SK-N-SH treated with all-trans-retinoic acid at 6 μM for 48 hours (cell line): ENCODE measurements around the gene GLIPR2.

Source experiments
- ATAC-seq: fragments of 200-7000 bp; cut with Tn5 transposase; 3 replicates; pipeline ENCODE4 v1.9.1; 2020; ENCODE audit warnings: mild to moderate bottlenecking, moderate library complexity
- ARNTL ChIP-seq: fragments of 450-650 bp; formaldehyde crosslinking; IDR thresholded peaks from 2 replicates; pipeline ENCODE4 v1.5.0; 2020; ENCODE audit warnings: low read depth, mild to moderate bottlenecking, moderate library complexity, borderline replicate concordance
- BACH2 ChIP-seq: fragments of 250-450 bp; sonication (Bioruptor Pico); IDR thresholded peaks from 2 replicates; pipeline ENCODE4 v1.9.0; 2021; ENCODE audit warnings: mild to moderate bottlenecking, borderline replicate concordance
- CREB5 ChIP-seq: fragments of 250-450 bp; sonication (Bioruptor Pico); IDR thresholded peaks from 2 replicates; pipeline ENCODE4 v1.5.1; 2020; ENCODE audit warnings: low read depth, mild to moderate bottlenecking, moderate library complexity
- CSDC2 ChIP-seq: fragments of 250-450 bp; sonication (Bioruptor Pico); IDR thresholded peaks from 2 replicates; pipeline ENCODE4 v1.5.0; 2020; ENCODE audit warnings: mild to moderate bottlenecking, moderate library complexity
- ESRRG ChIP-seq: fragments of 250-450 bp; sonication (Bioruptor Pico); IDR thresholded peaks from 2 replicates; pipeline ENCODE4 v1.6.1; 2021; ENCODE audit warnings: mild to moderate bottlenecking
- GLIS3 ChIP-seq: fragments of 250-450 bp; sonication (Bioruptor Pico); IDR thresholded peaks from 2 replicates; pipeline ENCODE4 v1.5.0; 2020; ENCODE audit warnings: mild to moderate bottlenecking, moderate library complexity
- OSR1 ChIP-seq: fragments of 250-450 bp; sonication (Bioruptor Pico); IDR thresholded peaks from 2 replicates; pipeline ENCODE4 v1.8.0; 2022; ENCODE audit warnings: moderate library complexity, mild to moderate bottlenecking, inconsistent platforms
- PPARA ChIP-seq: fragments of 250-450 bp; sonication (Bioruptor Pico); IDR thresholded peaks from 2 replicates; pipeline ENCODE4 v1.5.0; 2020; ENCODE audit warnings: mild to moderate bottlenecking, borderline replicate concordance
- RARB ChIP-seq: fragments of 250-450 bp; sonication (Bioruptor Pico); IDR thresholded peaks from 2 replicates; pipeline ENCODE4 v1.8.0; 2021; ENCODE audit warnings: mild to moderate bottlenecking, moderate library complexity
- SNAI2 ChIP-seq: fragments of 250-450 bp; sonication (Bioruptor Pico); IDR thresholded peaks from 2 replicates; pipeline ENCODE4 v1.5.0; 2020; ENCODE audit warnings: mild to moderate bottlenecking, moderate library complexity
- TCF4 ChIP-seq: fragments of 250-450 bp; sonication (Bioruptor Pico); IDR thresholded peaks from 2 replicates; pipeline ENCODE4 v1.8.0; 2021; ENCODE audit warnings: mild to moderate bottlenecking, moderate library complexity, borderline replicate concordance
- TOX ChIP-seq: fragments of 250-450 bp; sonication (Bioruptor Pico); IDR thresholded peaks from 2 replicates; pipeline ENCODE4 v1.8.0; 2021; ENCODE audit warnings: mild to moderate bottlenecking, moderate library complexity, borderline replicate concordance
- ZC3H10 ChIP-seq: fragments of 250-450 bp; sonication (Bioruptor Pico); IDR thresholded peaks from 2 replicates; pipeline ENCODE4 v1.5.1; 2021; ENCODE audit warnings: mild to moderate bottlenecking, moderate library complexity
- ZFP3 ChIP-seq: fragments of 250-450 bp; sonication (Bioruptor Pico); IDR thresholded peaks from 2 replicates; pipeline ENCODE4 v1.5.0; 2020; ENCODE audit warnings: mild to moderate bottlenecking, moderate library complexity
- ZFP30 ChIP-seq: fragments of 450-650 bp; formaldehyde crosslinking; IDR thresholded peaks from 2 replicates; pipeline ENCODE4 v1.5.0; 2022; ENCODE audit warnings: mild to moderate bottlenecking, moderate library complexity
- ZNF565 ChIP-seq: fragments of 450-650 bp; formaldehyde crosslinking; conservative IDR thresholded peaks from 2 replicates; pipeline ENCODE4 v1.5.0; 2020; ENCODE audit warnings: low read depth, mild to moderate bottlenecking, moderate library complexity
- ZNF70 ChIP-seq: fragments of 450-650 bp; formaldehyde crosslinking; IDR thresholded peaks from 2 replicates; pipeline ENCODE4 v1.5.0; 2020; ENCODE audit warnings: mild to moderate bottlenecking, moderate library complexity
- ZNF8 ChIP-seq: fragments of 450-650 bp; formaldehyde crosslinking; IDR thresholded peaks from 2 replicates; pipeline ENCODE4 v1.5.0; 2020; ENCODE audit warnings: mild to moderate bottlenecking, moderate library complexity
- TF ChIP-seq, protein P1 (sequence below): fragments of 250-450 bp; sonication (Bioruptor Pico); IDR thresholded peaks from 2 replicates; pipeline ENCODE4 v1.5.0; 2020; ENCODE audit warnings: mild to moderate bottlenecking, moderate library complexity
- TF ChIP-seq, protein P2 (sequence below): fragments of 250-450 bp; sonication (Bioruptor Pico); IDR thresholded peaks from 2 replicates; pipeline ENCODE4 v1.8.0; 2021; ENCODE audit warnings: low read depth, mild to moderate bottlenecking, moderate library complexity, borderline replicate concordance
- TF ChIP-seq, protein P3 (sequence below): fragments of 250-450 bp; sonication (Bioruptor Pico); IDR thresholded peaks from 2 replicates; pipeline ENCODE4 v1.5.1; 2021; ENCODE audit warnings: mild to moderate bottlenecking, moderate library complexity
- TF ChIP-seq, protein P4 (sequence below): fragments of 250-450 bp; sonication (Bioruptor Pico); IDR thresholded peaks from 2 replicates; pipeline ENCODE4 v1.8.0; 2020; ENCODE audit warnings: mild to moderate bottlenecking, moderate library complexity, borderline replicate concordance

The GLIPR2 gene

DNA sequence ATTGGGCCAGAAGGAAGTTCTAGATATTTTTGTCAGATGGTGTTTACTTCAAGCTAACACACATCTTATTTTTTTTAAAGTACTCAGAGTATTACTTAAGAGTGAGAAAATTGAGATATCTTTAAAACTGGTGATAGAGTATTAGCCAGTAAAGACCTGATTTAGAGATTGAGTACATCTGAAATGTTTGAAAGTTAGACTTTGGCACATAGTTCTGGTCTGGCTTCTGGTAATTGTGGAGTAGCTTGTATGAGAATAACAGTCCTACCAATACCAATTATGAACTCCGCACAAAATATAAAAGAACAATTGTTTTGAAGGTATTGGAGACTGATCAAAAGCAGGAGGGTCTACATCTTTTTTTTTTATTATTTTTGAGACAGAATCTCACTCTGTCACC is 44.5 kb upstream of the GLIPR2 start:
- ATAC-seq = no peak
- TF ChIP-seq, protein P1, sequence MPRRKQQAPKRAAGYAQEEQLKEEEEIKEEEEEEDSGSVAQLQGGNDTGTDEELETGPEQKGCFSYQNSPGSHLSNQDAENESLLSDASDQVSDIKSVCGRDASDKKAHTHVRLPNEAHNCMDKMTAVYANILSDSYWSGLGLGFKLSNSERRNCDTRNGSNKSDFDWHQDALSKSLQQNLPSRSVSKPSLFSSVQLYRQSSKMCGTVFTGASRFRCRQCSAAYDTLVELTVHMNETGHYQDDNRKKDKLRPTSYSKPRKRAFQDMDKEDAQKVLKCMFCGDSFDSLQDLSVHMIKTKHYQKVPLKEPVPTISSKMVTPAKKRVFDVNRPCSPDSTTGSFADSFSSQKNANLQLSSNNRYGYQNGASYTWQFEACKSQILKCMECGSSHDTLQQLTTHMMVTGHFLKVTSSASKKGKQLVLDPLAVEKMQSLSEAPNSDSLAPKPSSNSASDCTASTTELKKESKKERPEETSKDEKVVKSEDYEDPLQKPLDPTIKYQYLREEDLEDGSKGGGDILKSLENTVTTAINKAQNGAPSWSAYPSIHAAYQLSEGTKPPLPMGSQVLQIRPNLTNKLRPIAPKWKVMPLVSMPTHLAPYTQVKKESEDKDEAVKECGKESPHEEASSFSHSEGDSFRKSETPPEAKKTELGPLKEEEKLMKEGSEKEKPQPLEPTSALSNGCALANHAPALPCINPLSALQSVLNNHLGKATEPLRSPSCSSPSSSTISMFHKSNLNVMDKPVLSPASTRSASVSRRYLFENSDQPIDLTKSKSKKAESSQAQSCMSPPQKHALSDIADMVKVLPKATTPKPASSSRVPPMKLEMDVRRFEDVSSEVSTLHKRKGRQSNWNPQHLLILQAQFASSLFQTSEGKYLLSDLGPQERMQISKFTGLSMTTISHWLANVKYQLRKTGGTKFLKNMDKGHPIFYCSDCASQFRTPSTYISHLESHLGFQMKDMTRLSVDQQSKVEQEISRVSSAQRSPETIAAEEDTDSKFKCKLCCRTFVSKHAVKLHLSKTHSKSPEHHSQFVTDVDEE (CRISPR knock-in tag) = no peak
- no peak for TF ChIP-seq ZC3H10 (CRISPR knock-in tag)
- TF ChIP-seq OSR1 = no peak
- no peak for TF ChIP-seq ARNTL (CRISPR knock-in tag)
- no peak for TF ChIP-seq ZFP30
- TF ChIP-seq, protein P2, sequence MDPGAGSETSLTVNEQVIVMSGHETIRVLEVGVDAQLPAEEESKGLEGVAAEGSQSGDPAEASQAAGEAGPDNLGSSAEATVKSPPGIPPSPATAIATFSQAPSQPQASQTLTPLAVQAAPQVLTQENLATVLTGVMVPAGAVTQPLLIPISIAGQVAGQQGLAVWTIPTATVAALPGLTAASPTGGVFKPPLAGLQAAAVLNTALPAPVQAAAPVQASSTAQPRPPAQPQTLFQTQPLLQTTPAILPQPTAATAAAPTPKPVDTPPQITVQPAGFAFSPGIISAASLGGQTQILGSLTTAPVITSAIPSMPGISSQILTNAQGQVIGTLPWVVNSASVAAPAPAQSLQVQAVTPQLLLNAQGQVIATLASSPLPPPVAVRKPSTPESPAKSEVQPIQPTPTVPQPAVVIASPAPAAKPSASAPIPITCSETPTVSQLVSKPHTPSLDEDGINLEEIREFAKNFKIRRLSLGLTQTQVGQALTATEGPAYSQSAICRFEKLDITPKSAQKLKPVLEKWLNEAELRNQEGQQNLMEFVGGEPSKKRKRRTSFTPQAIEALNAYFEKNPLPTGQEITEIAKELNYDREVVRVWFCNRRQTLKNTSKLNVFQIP (CRISPR knock-in tag) = no peak
- TF ChIP-seq TCF4 = no peak
- no peak for TF ChIP-seq CREB5
- TF ChIP-seq BACH2 (CRISPR knock-in tag) = no peak
- no peak for TF ChIP-seq ZNF565 (CRISPR knock-in tag)
- no peak for TF ChIP-seq SNAI2 (CRISPR knock-in tag)
- TF ChIP-seq, protein P3, sequence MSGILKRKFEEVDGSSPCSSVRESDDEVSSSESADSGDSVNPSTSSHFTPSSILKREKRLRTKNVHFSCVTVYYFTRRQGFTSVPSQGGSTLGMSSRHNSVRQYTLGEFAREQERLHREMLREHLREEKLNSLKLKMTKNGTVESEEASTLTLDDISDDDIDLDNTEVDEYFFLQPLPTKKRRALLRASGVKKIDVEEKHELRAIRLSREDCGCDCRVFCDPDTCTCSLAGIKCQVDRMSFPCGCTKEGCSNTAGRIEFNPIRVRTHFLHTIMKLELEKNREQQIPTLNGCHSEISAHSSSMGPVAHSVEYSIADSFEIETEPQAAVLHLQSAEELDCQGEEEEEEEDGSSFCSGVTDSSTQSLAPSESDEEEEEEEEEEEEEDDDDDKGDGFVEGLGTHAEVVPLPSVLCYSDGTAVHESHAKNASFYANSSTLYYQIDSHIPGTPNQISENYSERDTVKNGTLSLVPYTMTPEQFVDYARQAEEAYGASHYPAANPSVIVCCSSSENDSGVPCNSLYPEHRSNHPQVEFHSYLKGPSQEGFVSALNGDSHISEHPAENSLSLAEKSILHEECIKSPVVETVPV = no peak
- no peak for TF ChIP-seq RARB
- no peak for TF ChIP-seq ZNF70 (CRISPR knock-in tag)
- no peak for TF ChIP-seq ESRRG (CRISPR knock-in tag)
- no peak for TF ChIP-seq TOX (CRISPR knock-in tag)
- no peak for TF ChIP-seq ZNF8 (CRISPR knock-in tag)
- TF ChIP-seq PPARA (CRISPR knock-in tag) = no peak
- no peak for TF ChIP-seq CSDC2 (CRISPR knock-in tag)

DNA sequence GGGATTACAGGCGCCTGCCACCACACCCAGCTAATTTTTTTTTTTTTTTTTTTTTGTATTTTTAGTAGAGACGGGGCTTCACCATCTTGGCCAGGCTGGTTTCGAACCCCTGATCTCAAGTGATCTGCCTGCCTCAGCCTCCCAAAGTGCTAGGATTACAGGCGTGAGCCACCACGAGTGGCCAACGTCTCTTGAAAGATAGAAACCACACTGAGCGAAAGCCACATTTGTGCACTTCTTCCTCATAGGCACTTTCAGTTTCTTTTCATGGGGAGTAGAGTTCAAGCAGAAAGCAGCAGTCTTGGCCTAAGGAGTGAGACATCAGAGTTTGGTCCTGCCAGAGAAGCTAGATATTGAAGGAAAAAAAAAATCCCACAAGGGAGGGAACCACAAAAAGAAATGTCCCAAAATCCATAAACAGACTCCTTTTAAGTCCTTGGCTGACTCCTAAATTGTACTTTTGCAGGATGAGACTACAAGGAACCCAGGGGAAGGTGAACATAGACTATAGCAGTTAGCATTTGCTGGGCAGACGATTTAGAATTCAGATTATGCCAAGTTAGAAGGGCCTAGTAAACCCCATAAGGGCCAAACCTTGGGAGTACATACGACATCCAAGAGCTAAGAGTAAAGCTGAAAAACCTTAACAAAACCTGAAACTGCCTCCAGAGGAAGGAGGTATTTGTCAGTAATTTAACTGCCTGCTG is 43.9 kb upstream of the GLIPR2 start:
- no peak for TF ChIP-seq ZNF8 (CRISPR knock-in tag)
- TF ChIP-seq GLIS3 (CRISPR knock-in tag) = no peak
- no peak for TF ChIP-seq ARNTL (CRISPR knock-in tag)
- TF ChIP-seq, protein P3 = no peak
- no peak for TF ChIP-seq PPARA (CRISPR knock-in tag)
- TF ChIP-seq ZFP30 = no peak
- TF ChIP-seq ESRRG (CRISPR knock-in tag) = no peak
- TF ChIP-seq, protein P1 (CRISPR knock-in tag) = no peak
- no peak for TF ChIP-seq CSDC2 (CRISPR knock-in tag)
- TF ChIP-seq TCF4 = no peak
- TF ChIP-seq CREB5 = no peak
- TF ChIP-seq ZFP3 (CRISPR knock-in tag) = no peak
- TF ChIP-seq, protein P4, sequence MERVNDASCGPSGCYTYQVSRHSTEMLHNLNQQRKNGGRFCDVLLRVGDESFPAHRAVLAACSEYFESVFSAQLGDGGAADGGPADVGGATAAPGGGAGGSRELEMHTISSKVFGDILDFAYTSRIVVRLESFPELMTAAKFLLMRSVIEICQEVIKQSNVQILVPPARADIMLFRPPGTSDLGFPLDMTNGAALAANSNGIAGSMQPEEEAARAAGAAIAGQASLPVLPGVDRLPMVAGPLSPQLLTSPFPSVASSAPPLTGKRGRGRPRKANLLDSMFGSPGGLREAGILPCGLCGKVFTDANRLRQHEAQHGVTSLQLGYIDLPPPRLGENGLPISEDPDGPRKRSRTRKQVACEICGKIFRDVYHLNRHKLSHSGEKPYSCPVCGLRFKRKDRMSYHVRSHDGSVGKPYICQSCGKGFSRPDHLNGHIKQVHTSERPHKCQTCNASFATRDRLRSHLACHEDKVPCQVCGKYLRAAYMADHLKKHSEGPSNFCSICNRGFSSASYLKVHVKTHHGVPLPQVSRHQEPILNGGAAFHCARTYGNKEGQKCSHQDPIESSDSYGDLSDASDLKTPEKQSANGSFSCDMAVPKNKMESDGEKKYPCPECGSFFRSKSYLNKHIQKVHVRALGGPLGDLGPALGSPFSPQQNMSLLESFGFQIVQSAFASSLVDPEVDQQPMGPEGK = no peak
- TF ChIP-seq ZC3H10 (CRISPR knock-in tag) = no peak
- no peak for TF ChIP-seq ZNF565 (CRISPR knock-in tag)
- TF ChIP-seq BACH2 (CRISPR knock-in tag) = no peak
- no peak for ATAC-seq
